ENCODE measurements around the gene TUBE1. TPM values are rescaled to one million over a fixed set of nuclear protein-coding genes. Genes with fewer than 3 reads are reported as not detected.
A peak's percentile ranks its signal among the peaks of the same experiment; 100 is the strongest.

TUBE1 gene
- total and polyA plus RNA-seq, 9 donors: 16.0 to 53.0 (median 25.9) TPM

- DNase-seq: no peak
- Histone ChIP-seq H3K27me3 (no peaks in the 10 kb centered on the region), H3K27ac (no peak overlapping the region), H3K4me1 (ENCODE audit: insufficient read depth) (no peaks in the 10 kb centered on the region), H3K4me3 (no peak overlapping the region), H3K9me3 (no peaks in the 10 kb centered on the region), H3K36me3 (no peaks in the 10 kb centered on the region)
- TF ChIP-seq EP300 (IDR thresholded peaks at IDR 0.05) (no peak), POLR2A (IDR thresholded peaks at IDR 0.05) (no peak)
- WGBS, 3 donors: 66 to 70% (median 68%) methylated on average over 8 of the region's 8 CpGs
- intact Hi-C loops (cut with DNase I): loop anchor here (5.0 to 10.0 kb wide), 4 partner anchors 47 to 339 kb away; partner anchors contain the start of gene FYN (in 1 of the 4)
These were observed 43.1 kb downstream of the TUBE1 start for GRCh38 chr6:112044196-112044595.

DNA sequence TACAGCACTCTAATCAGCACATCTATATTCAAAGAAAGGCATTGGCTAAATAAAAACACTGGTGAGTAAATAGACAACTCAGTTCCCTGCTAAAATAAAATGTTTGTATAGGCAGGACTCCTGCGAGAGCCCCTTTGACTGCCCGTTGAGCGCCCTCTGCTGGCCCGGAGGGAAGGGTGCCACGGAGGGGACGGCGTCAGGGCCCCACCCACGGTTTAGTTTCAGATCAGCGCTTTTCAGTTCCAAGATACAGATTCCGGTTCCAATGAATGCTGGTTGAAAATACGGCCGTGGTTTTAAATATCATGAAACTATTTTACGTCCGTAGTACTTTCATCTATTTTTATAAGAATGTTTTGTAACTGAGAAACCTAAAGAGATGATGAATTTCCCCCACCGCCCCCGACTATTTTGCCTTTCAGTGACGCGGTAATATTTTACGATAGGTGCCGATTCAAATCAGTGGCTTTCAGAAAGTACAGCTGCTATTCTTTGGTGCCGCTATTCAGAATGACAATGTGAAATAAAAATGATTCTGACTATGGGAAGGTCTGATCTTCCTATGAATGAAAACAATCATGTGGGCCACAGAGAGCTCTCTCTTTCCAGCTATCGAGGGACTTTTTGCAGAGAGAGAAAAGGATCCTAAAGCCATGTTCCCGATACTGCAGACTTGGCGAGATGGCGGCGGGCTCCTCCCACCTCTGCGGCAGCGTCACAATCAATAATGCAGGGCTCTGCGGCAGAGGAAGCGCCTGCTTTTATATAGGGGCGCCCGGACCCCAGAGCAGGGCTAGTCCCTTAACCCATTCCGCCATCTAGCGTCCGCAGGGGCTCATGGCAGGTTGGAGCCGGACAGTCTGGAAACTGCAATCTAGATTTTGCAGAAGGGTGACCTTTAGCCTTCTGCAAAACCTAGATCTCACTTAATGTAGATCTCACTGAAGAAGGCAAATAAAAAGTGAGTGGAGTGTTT lies 44.0 kb downstream of the TUBE1 start:
- no peaks in the 10 kb centered on the region for H3K27me3 ChIP-seq
- H3K4me3 ChIP-seq: peak overlapping the region; percentile 45
- no peaks in the 10 kb centered on the region for H3K9me3 ChIP-seq
- no peak for TF ChIP-seq EP300 (IDR thresholded peaks at IDR 0.05)
- no peak for TF ChIP-seq POLR2A (IDR thresholded peaks at IDR 0.05)
- TF ChIP-seq, protein P1, sequence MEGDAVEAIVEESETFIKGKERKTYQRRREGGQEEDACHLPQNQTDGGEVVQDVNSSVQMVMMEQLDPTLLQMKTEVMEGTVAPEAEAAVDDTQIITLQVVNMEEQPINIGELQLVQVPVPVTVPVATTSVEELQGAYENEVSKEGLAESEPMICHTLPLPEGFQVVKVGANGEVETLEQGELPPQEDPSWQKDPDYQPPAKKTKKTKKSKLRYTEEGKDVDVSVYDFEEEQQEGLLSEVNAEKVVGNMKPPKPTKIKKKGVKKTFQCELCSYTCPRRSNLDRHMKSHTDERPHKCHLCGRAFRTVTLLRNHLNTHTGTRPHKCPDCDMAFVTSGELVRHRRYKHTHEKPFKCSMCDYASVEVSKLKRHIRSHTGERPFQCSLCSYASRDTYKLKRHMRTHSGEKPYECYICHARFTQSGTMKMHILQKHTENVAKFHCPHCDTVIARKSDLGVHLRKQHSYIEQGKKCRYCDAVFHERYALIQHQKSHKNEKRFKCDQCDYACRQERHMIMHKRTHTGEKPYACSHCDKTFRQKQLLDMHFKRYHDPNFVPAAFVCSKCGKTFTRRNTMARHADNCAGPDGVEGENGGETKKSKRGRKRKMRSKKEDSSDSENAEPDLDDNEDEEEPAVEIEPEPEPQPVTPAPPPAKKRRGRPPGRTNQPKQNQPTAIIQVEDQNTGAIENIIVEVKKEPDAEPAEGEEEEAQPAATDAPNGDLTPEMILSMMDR (IDR thresholded peaks at IDR 0.05): peak; percentile 86 to 95 (median 88)
- WGBS, 3 donors: 0 to 1% (median 1%) methylated on average over 36 of the region's 36 CpGs
- peak; percentile 80 to 93 (median 88) for DNase-seq
- no peaks in the 10 kb centered on the region for H3K36me3 ChIP-seq
- intact Hi-C loops (cut with DNase I): loop anchor here (2.0 to 10.0 kb wide), 5 partner anchors 46 to 339 kb away; partner anchors contain the start of gene FYN (in 1 of the 4)
- no peaks in the 10 kb centered on the region for H3K4me1 ChIP-seq (ENCODE audit: insufficient read depth)
- H3K27ac ChIP-seq: peak overlapping the region; percentile 51 to 68

GRCh38 chr6:112041535-112041934 lies 45.7 kb downstream of the TUBE1 start:
- H3K27me3 ChIP-seq: no peaks in the 10 kb centered on the region
- TF ChIP-seq POLR2A (IDR thresholded peaks at IDR 0.05): no peak
- TF ChIP-seq EP300 (IDR thresholded peaks at IDR 0.05): no peak
- TF ChIP-seq, protein P1 (IDR thresholded peaks at IDR 0.05): no peak
- H3K4me3 ChIP-seq: no peak overlapping the region
- intact Hi-C loops (cut with DNase I): loop anchor here (5.0 to 10.0 kb wide), 4 partner anchors 44 to 337 kb away; partner anchors contain the start of gene FYN (in 1 of the 4)
- 59 to 65% (median 62%) methylated on average over 3 of the region's 3 CpGs for WGBS, 3 donors
- no peak for DNase-seq
- no peaks in the 10 kb centered on the region for H3K9me3 ChIP-seq
- no peaks in the 10 kb centered on the region for H3K4me1 ChIP-seq (ENCODE audit: insufficient read depth)
- H3K27ac ChIP-seq: no peak overlapping the region
- no peaks in the 10 kb centered on the region for H3K36me3 ChIP-seq

DNA sequence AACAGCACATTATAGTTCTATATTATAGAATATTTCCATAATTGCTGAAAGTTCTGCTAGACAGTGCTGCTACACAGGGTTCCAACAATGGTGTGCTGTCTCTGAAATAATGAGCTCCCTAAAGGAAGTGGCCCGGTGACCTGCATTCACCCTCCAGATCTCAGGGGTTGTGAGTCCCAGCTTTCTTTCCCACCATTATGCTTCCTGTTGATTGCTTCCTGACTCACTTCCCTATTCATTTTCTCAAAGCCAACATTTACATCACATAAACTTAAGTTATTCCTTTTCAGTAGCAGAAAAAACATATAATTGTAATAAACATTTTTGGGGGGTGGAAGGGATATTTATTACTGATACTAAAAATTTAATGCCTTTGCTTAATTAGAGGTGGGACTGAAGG lies 46.3 kb downstream of the TUBE1 start:
- H3K27ac ChIP-seq: no peak overlapping the region
- intact Hi-C loops (cut with DNase I): loop anchor here (5.0 to 10.0 kb wide), 4 partner anchors 44 to 336 kb away; partner anchors contain the start of gene FYN (in 1 of the 4)
- H3K9me3 ChIP-seq: no peaks in the 10 kb centered on the region
- TF ChIP-seq EP300 (IDR thresholded peaks at IDR 0.05) (no peak), POLR2A (IDR thresholded peaks at IDR 0.05) (no peak)
- TF ChIP-seq, protein P1 (IDR thresholded peaks at IDR 0.05): no peak
- H3K4me1 ChIP-seq (ENCODE audit: insufficient read depth): no peaks in the 10 kb centered on the region
- H3K36me3 ChIP-seq: no peaks in the 10 kb centered on the region
- no peak for DNase-seq
- no peaks in the 10 kb centered on the region for H3K27me3 ChIP-seq
- 82 to 93% (median 88%) methylated on average over 1 of the region's 1 CpG for WGBS, 3 donors
- H3K4me3 ChIP-seq: no peak overlapping the region

Data from ovary (tissue), 9 donors.